AG09309 (cell line): ENCODE results near the gene TPX2.

Source experiments
- DNase-seq: peaks from one replicate; pipeline ENCODE4 v3.0.0-alpha.2; 2010; ENCODE audit warnings: low read depth
- H3K4me3 ChIP-seq: 2 replicates; pipeline ENCODE4 v1.5.1; 2011; ENCODE audit warnings: mild to moderate bottlenecking, low read depth, low read length, moderate library complexity; ENCODE audit not compliant: control insufficient read depth
- CTCF ChIP-seq: IDR thresholded peaks from 2 replicates; pipeline ENCODE4 v1.5.1; 2011; ENCODE audit warnings: mild to moderate bottlenecking, low read depth, low read length, inconsistent platforms; ENCODE audit not compliant: insufficient read depth, control insufficient read depth; ENCODE audit errors: missing control alignments

The TPX2 gene

DNA sequence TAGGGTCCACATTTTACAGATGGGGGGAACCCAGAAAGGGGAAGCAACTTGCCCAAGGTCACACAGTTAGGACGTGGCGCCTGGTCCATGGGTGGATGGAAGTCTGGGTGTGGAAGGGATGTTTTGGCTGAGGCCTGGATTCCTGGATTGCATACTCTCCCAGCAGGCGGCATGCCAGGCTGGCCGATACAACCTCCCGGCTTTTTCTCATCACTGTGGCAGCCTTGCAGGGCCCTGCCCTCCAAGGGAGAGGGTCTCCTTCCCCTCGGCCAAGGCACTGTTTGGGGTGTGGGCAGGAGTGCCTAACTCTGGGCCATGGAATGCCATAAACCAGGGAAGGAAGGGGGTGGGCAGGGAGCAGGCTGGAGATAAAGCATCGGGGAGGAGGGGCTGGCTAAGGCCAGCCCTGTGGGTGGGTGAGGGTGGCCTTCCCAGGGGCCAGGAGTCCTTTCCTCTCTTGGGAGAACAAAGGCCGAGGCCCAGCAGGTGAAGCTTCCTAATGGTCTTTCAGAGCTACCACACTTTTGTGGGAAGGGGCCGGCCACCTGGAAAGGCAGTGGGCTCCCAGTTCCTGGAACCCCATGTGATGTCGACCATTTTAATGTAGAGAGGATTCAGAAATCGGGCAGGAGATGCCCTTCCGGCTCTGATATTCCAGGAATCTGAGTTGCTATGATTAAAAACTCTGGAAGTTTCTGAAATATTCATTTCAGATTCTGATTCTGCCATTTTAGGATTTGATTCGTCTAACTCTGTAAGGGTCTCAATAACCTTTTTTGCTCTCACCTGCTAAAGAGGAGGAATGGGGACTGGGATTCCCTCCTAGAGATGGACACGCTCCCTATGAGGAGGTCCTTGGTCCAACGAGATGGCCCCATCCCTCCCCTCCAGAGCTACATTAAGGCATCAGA is 102.1 kb downstream of the TPX2 start:
- DNase-seq, result no peak

GRCh38 chr20:31841928-31842327 is 102.8 kb downstream of the TPX2 start:
- no peak for TF ChIP-seq CTCF
- no peak for DNase-seq
- H3K4me3 ChIP-seq, result no peak overlapping the region

More for the DNA sequence above, 102.1 kb downstream of the TPX2 start:
- no peak overlapping the region for H3K4me3 ChIP-seq
- TF ChIP-seq CTCF, result no peak

GRCh38 chr20:31842471-31843157 is 103.5 kb downstream of the TPX2 start:
- TF ChIP-seq CTCF, result no peak
- no peak overlapping the region for H3K4me3 ChIP-seq
- no peak for DNase-seq

DNA sequence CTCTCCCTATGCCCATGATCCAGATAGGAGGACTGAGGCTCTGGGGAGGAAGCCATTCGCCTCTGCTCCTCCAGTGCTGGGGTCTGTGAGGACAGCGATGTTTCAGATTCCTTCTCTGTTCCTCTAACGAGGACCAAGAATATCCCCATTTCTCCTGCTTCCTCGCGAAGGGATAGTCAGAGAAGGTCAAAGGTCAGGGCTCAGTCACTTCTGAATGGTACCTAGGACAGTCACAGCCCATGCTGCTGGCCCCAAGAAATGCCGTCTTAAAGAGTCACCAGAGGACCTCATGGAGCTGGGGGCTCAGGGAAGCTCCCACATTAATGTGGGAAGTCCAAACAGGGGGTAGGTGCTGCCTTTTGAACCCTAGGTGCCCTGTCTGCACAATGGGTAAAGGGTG is 104.2 kb downstream of the TPX2 start:
- no peak for DNase-seq

GRCh38 chr20:31843881-31844280 is 104.8 kb downstream of the TPX2 start:
- no peak for TF ChIP-seq CTCF
- H3K4me3 ChIP-seq, result no peak overlapping the region
- no peak for DNase-seq

More for the DNA sequence above, 104.2 kb downstream of the TPX2 start:
- TF ChIP-seq CTCF, result no peak
- H3K4me3 ChIP-seq, result no peak overlapping the region

DNA sequence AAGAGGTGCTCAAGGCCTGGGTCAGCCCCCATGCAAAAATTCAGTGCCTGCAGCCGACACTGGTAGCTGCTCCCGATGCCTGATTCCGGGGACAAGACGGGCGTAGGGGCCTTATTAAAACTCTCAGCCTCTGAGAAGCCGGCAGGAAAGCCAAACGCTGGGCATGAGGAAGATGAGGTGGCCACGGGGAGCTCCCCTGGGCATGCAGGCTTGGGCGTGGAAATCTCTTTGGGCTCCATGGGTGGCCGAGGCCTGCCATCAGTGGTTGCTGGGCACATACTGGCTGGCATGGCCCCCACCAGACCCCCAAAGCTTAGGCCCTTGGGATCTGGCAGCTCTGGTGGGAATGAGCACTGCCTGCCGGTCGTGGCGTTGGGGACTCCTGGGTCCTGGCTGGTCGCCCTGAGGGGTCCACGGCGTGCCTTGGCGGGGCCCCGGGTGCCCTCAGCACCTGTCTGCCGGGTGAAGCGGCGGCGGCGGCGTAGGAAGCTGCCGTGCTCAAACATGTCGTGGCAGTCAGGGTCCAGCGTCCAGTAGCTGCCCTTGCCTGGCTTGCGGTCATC is 105.7 kb downstream of the TPX2 start:
- H3K4me3 ChIP-seq, result no peak overlapping the region

More for the DNA sequence above, 105.7 kb downstream of the TPX2 start:
- DNase-seq, result no peak
- no peak for TF ChIP-seq CTCF
